ENCODE measurements around the gene UBR7. TPM values are rescaled to one million over a fixed set of nuclear protein-coding genes. Genes with fewer than 3 reads are reported as not detected.

Gene UBR7
- total RNA-seq, 4 donors from 2014 or later = 20.2 to 40.2 (median 24.5) TPM

- H3K9me3 ChIP-seq = no peaks in the 10 kb centered on the region
- peaks cover 0 to 13% (median 0%) of the 10 kb centered on the region in 4 donors for H3K4me1 ChIP-seq
- 86 to 94% methylated on average over 3 of the region's 3 CpGs for whole genome bisulfite sequencing, 2 donors
- H3K27ac ChIP-seq = no peak overlapping the region
- TF ChIP-seq POLR2A (IDR thresholded peaks at IDR 0.05) (no peak), CTCF (IDR thresholded peaks at IDR 0.05) (no peak), EP300 (IDR thresholded peaks at IDR 0.05) (no peak)
- peaks cover 0 to 10% (median 0%) of the 10 kb centered on the region in 3 donors for H3K36me3 ChIP-seq
- H3K27me3 ChIP-seq = no peaks in the 10 kb centered on the region
- H3K4me3 ChIP-seq = no peak overlapping the region
- DNase-seq (ENCODE audit: low spot score in 2 of 2) = no peak
These were observed 67.2 kb downstream of the UBR7 start for GRCh38 chr14:93274055-93274806.

GRCh38 chr14:93276031-93276716 lies 69.1 kb downstream of the UBR7 start:
- H3K4me1 ChIP-seq = no peaks in the 10 kb centered on the region
- DNase-seq (ENCODE audit: low spot score in 2 of 2) = no peak
- no peaks in the 10 kb centered on the region for H3K9me3 ChIP-seq
- no peaks in the 10 kb centered on the region for H3K27me3 ChIP-seq
- TF ChIP-seq POLR2A (IDR thresholded peaks at IDR 0.05) = no peak
- TF ChIP-seq EP300 (IDR thresholded peaks at IDR 0.05) = no peak
- TF ChIP-seq CTCF (IDR thresholded peaks at IDR 0.05) = no peak
- no peak overlapping the region for H3K4me3 ChIP-seq
- no peak overlapping the region for H3K27ac ChIP-seq
- 88 to 92% methylated on average over 3 of the region's 3 CpGs for WGBS, 2 donors
- peaks cover 0 to 10% (median 0%) of the 10 kb centered on the region in 3 donors for H3K36me3 ChIP-seq

Other genes with a start within 250 kb of the UBR7 start
- gene ITPK1, start 91.3 kb upstream of the UBR7 start, total RNA-seq = 100 to 1,000 TPM in 1 of 4 donors, 10 to 100 TPM in 3; 67.4 to 121 (median 92.5) TPM
- 10 to 100 TPM; 21.8 to 29.3 (median 23.4) TPM for gene MOAP1, start 22.4 kb upstream of the UBR7 start, total RNA-seq
- gene LYSET, start 21.9 kb upstream of the UBR7 start, total RNA-seq = 10 to 100 TPM in 2 of 4 donors, 1 to 10 TPM in 2; 6.5 to 11.7 (median 9.3) TPM
- gene GON7, start 191 bp upstream of the UBR7 start, total RNA-seq = 10 to 100 TPM in 3 of 4 donors, 1 to 10 TPM in 1; 7.5 to 23.4 (median 13.2) TPM
- 10 to 100 TPM; 20.1 to 27.8 (median 23.2) TPM for gene BTBD7, start 125.8 kb downstream of the UBR7 start, total RNA-seq
- gene COX8C, start 139.9 kb downstream of the UBR7 start, total RNA-seq = not detected
- gene UNC79, start 223.7 kb downstream of the UBR7 start, total RNA-seq = 1 to 10 TPM in 1 of 4 donors, under 1 TPM in 2, not detected in 1; under 0.01 to 1.3 (median 0.21) TPM

Data from tibial nerve (tissue), 4 donors.